H1 (cell line): ENCODE results near the gene GAMT. TPM values are rescaled to one million over a fixed set of nuclear protein-coding genes. Genes with fewer than 3 reads are reported as not detected.
A peak's percentile ranks its signal among the peaks of the same experiment; 100 is the strongest.

Experiments used
- MAX ChIP-seq: IDR thresholded peaks from 2 replicates; pipeline ENCODE4 v1.6.1; 2012; ENCODE audit warnings: inconsistent platforms
- polyA plus RNA-seq, 7 experiments: library from polyadenylated mRNA; depleted of rRNA in 3 of 7; stranded (reverse) in 5 of 7; unstranded in 2 of 7; fragments of >200 nt in 5 of 7; fragments of 200-250 nt in 2 of 7; gene quantifications; 1 replicate in 5 of 7; 2 replicates in 1 of 7; 4 replicates in 1 of 7; pipeline versions ENCODE4 v1.2.1 to v1.2.3, GENCODE V29; 2011 to 2013; ENCODE audit warnings: missing spikeins in 2 of 7, mixed read lengths in 2 of 7
- total RNA-seq: library from RNA; stranded (reverse); fragmentation: NEBNext Ultra II Directional; extraction: Animal tissue kit (Norgen Biotek cat#: 25700); gene quantifications from 2 replicates; pipeline ENCODE4 v1.2.1, GENCODE V29; 2021

Gene GAMT
- total and polyA plus RNA-seq, 2 of the 8 experiments (the other 6 are each of a cell fraction or from before 2014, with no cell fraction given): 17.2 to 35.6 TPM

- peak; percentile 68 for TF ChIP-seq MAX
Measured at GRCh38 chr19:1408300-1409203, 7.2 kb upstream of the GAMT start (continued).
